Epidermal melanocyte (primary cell): ENCODE results near the gene CNTNAP5.

ENCODE experiments used
- DNase-seq: peaks from one replicate; pipeline ENCODE4 v3.0.0; 2011; ENCODE audit warnings: low spot score; ENCODE audit not compliant: insufficient read length

Gene CNTNAP5

GRCh38 chr2:124426122-124426521, 401.0 kb downstream of the CNTNAP5 start:
- DNase-seq = no peak

- no peak for DNase-seq
Observed at GRCh38 chr2:124426625-124427024, 401.5 kb downstream of the CNTNAP5 start.

- DNase-seq = no peak
Observed at GRCh38 chr2:124437811-124438210, 412.7 kb downstream of the CNTNAP5 start.

- no peak for DNase-seq
Observed at GRCh38 chr2:124450481-124450880, 425.4 kb downstream of the CNTNAP5 start.

DNA sequence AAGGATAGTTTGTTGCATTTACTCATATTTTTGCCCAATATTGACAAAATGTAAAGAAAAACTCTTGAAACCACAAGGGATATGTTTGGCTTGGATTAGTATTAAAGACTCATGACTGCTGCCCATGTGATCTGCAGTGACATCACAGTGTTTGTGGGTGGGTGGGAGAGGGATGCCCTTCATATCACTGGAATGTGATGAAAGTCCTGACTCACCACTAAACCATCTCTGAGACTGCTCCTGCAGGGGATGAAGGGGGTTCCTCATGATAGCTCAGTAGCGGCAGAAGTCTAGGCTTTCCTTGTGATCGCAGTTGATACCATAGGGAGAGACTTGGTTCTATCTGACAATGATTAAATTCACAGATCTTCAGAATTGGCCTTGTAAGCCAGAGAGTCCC, 451.2 kb downstream of the CNTNAP5 start:
- no peak for DNase-seq

- DNase-seq = no peak
Observed at GRCh38 chr2:124478761-124479160, 453.7 kb downstream of the CNTNAP5 start.

- no peak for DNase-seq
Observed at GRCh38 chr2:124480958-124481357, 455.9 kb downstream of the CNTNAP5 start.

DNA sequence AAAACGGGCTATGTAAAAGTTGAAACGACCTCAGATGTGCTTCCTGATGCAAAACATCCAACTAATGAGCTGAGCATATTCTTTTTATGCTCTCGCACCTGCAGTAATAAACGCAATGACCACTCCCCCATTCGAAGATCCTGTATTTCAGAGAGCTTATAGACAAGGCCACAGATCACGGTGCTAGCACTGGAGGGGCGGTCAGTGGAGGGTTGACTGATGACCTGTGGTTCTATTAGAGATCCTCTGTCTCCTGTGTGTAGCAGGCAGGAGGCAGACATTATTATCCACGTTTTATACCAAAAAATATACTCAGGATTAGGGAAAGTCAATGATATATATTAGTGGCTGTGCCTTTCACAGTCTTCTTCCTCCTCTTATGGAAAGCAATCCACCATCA, 457.0 kb downstream of the CNTNAP5 start:
- no peak for DNase-seq

GRCh38 chr2:124482551-124482950, 457.5 kb downstream of the CNTNAP5 start:
- DNase-seq = no peak

GRCh38 chr2:124485659-124486058, 460.6 kb downstream of the CNTNAP5 start:
- no peak for DNase-seq

- DNase-seq = no peak
Observed at GRCh38 chr2:124489686-124490085, 464.6 kb downstream of the CNTNAP5 start.

GRCh38 chr2:124501575-124502152, 476.6 kb downstream of the CNTNAP5 start:
- DNase-seq = no peak

GRCh38 chr2:124514236-124514635, 489.1 kb downstream of the CNTNAP5 start:
- DNase-seq = no peak

GRCh38 chr2:124520953-124521352, 495.9 kb downstream of the CNTNAP5 start:
- no peak for DNase-seq

DNA sequence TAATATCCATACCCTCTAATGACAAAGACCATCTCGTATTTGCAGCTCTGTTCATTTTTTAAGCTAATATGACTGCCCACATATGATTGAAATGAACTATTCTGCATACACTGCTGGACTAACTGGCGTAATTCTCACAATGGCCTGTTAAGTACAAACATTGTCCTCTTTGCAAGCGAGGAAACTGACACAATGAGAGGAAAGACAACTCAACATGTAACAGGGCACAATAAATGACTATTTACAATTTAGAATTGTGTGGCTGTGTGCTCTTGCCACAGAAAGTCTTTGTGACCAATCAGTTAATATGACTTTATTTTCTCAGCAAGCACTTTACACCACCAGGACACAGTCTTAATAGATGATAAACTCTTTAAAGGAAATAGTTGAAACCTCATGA, 498.0 kb downstream of the CNTNAP5 start:
- DNase-seq = no peak

GRCh38 chr2:124524155-124524915, 499.2 kb downstream of the CNTNAP5 start:
- DNase-seq = no peak

DNA sequence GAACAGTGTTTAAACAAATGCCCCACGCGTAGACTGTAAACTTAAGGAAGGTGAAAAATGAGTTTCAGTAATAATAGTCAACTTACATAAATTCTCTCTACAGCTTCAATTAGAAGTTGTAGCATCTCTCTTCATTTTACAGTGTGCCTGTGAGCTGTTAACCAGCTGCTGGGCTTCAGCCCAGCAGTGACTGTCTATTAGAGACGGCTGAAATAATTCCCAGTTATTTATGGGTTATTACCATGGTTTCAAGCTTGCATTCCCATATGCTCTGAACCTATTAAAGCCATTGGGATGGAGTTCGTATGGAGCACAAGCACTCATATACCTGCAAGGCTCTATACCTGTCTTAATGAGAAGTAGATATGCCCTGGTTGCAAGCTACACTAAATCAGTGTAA, 501.1 kb downstream of the CNTNAP5 start:
- DNase-seq = no peak

- DNase-seq = no peak
Observed at GRCh38 chr2:124530203-124530602, 505.1 kb downstream of the CNTNAP5 start.

GRCh38 chr2:124533226-124533954, 508.3 kb downstream of the CNTNAP5 start:
- no peak for DNase-seq

GRCh38 chr2:124534028-124534427, 508.9 kb downstream of the CNTNAP5 start:
- DNase-seq = no peak

- DNase-seq = no peak
Observed at GRCh38 chr2:124535816-124536215, 510.7 kb downstream of the CNTNAP5 start.

DNA sequence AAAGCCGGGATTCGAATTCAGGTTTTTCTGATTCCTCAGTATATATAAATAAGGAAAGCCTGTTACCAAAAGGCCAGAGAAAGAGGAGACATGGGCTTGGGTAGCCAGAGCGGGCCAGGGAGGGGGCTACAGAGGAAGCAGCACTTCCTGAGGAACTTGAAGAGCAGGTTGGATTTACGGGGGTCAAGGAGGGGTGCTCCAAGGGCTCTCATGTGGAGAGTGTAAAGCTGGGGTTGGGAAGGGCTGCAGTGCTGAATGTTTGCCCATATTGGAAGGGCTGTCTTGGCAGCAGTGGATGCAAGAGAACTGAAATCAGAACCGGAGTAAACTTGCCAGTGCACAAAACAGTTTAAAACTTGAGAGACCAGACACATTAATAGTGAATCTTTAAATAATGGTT, 511.5 kb downstream of the CNTNAP5 start:
- DNase-seq = no peak

GRCh38 chr2:124538549-124538948, 513.5 kb downstream of the CNTNAP5 start:
- DNase-seq = no peak
